NCI-H1694 (cell line): ENCODE measurements around the gene METRNL.

Experiments
- DNase-seq: peaks from one replicate; lab custom pipeline; 2025; lab: John Stamatoyannopoulos, UW

METRNL gene

GRCh38 chr17:83080858-83081683 lies 1.7 kb downstream of the METRNL start:
- no peak for DNase-seq

- DNase-seq: no peak
Measured at GRCh38 chr17:83081684-83082201, 2.3 kb downstream of the METRNL start.

GRCh38 chr17:83082424-83082823 lies 3.0 kb downstream of the METRNL start:
- no peak for DNase-seq

GRCh38 chr17:83082909-83083367 lies 3.5 kb downstream of the METRNL start:
- DNase-seq: no peak

GRCh38 chr17:83083368-83084201 lies 4.2 kb downstream of the METRNL start:
- no peak for DNase-seq

- DNase-seq: no peak
Measured at GRCh38 chr17:83084214-83084613, 4.8 kb downstream of the METRNL start.

- no peak for DNase-seq
Measured at GRCh38 chr17:83084621-83085056, 5.2 kb downstream of the METRNL start.

- DNase-seq: no peak
Measured at GRCh38 chr17:83085103-83085502, 5.7 kb downstream of the METRNL start.

GRCh38 chr17:83085526-83086198 lies 6.3 kb downstream of the METRNL start:
- no peak for DNase-seq

GRCh38 chr17:83086199-83086880 lies 6.9 kb downstream of the METRNL start:
- DNase-seq: no peak

- DNase-seq: no peak
Measured at GRCh38 chr17:83086907-83087787, 7.7 kb downstream of the METRNL start.

- no peak for DNase-seq
Measured at GRCh38 chr17:83087788-83088360, 8.5 kb downstream of the METRNL start.

- no peak for DNase-seq
Measured at GRCh38 chr17:83088451-83088850, 9.0 kb downstream of the METRNL start.

- no peak for DNase-seq
Measured at GRCh38 chr17:83088909-83089308, 9.5 kb downstream of the METRNL start.

GRCh38 chr17:83089328-83090132 lies 10.1 kb downstream of the METRNL start:
- no peak for DNase-seq

GRCh38 chr17:83090444-83091256 lies 11.2 kb downstream of the METRNL start:
- no peak for DNase-seq

- no peak for DNase-seq
Measured at GRCh38 chr17:83091257-83092141, 12.1 kb downstream of the METRNL start.
